ENCODE data around the gene ABCC4. TPM values are rescaled to one million over a fixed set of nuclear protein-coding genes. Genes with fewer than 3 reads are reported as not detected.

The ABCC4 gene
- total RNA-seq, 1 experiment from 2014 or later = 9.4 TPM

DNA sequence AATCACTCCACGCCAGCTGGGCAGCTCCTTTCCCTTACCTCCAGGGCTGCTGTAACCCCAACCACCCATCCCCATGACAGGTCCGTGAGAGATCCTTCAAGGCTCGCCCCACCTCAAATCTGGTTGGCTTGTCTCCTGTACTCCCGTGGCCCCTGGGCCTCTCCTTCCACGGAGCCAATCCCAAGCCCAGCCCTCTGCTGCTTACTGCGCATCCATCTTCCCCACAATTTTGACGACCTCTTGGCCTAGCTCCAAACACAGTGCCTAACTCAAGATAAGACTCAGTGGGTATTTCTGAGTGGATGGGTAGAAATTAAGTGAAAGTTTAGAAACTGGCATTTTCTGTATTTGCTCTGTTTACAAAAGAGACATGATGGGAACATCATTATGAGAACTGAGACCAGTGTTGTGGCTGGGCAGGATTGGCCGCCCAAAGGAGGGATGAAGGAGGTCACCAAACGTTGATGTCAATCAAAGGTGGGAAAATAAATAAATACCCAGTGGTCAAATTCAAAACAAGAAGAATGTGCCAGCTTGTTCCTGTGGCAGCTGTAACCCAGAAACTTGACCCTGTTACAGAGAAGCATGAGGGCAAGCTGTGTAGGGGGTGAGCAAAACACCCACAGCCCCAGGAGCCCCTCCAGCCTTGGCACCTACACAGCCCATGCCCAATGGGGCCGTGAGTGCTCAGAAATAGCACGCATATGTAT lies 162.2 kb downstream of the ABCC4 start:
- Histone ChIP-seq H3K27me3 (no peaks in the 10 kb centered on the region), H3K36me3 (peaks cover 3% of the 10 kb centered on the region), H3K9me3 (no peaks in the 10 kb centered on the region), H3K4me3 (no peak overlapping the region)
- no peak for DNase-seq

DNA sequence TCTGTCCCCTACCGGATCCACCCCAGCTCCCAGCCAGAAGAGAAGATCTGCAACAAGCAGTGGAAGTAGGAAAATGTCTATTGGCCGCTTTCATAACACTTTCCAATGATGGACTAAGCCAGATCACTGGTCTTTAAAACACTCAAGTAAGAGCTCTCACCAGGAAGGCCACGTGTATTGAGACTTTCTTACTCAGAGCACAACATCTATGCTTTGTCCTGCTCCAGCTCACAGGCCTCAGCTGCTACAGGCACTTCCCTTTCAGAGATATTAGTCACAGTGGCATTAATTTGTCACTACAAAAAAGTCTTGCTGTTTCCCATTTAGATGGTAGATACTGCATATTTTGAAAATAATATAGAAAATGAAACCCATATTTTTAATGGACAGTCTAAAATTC lies 164.2 kb downstream of the ABCC4 start:
- DNase-seq = no peak
- H3K36me3 ChIP-seq = peaks cover 3% of the 10 kb centered on the region
- H3K9me3 ChIP-seq = no peaks in the 10 kb centered on the region
- H3K4me3 ChIP-seq = no peak overlapping the region
- H3K27me3 ChIP-seq = no peaks in the 10 kb centered on the region

DNA sequence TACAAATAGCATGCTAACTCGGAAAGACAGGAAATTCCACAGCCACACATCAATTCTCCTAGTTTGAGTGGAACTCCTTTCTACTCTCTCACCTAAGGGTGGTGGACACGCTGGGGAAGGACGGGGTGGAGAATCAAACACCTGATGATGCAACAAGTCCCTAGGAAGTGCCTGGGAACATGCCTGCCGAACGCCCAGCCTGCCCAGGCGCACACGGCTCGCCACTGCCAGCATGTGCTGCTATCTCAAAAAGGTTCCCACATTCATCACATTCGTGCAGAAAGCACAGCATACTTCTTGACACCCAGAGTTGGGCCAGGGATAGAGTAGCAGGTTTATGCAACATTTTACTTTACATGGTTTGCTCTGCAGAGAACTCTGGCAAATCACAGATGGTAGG lies 164.6 kb downstream of the ABCC4 start:
- peaks cover 3% of the 10 kb centered on the region for H3K36me3 ChIP-seq
- DNase-seq = no peak
- H3K27me3 ChIP-seq = no peaks in the 10 kb centered on the region
- H3K9me3 ChIP-seq = no peaks in the 10 kb centered on the region
- no peak overlapping the region for H3K4me3 ChIP-seq

DNA sequence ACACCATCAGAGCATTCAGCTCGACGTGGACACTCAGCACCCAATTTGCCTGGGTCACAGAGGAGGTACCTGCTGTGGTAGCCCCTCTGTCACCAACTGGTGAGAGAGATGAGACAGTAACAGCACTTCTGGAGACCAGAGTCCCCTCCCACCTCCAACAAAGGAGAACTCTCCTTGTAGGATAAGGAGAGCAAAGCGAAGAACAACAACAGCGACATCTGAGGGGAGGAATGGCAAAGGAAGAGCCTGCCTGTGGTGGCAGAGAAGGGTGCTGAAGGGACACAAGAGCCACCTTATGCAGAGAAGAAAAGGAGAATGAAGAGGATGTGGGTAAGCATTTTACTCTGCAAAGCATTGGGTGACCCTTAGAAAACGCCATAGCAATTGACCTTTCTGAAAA lies 167.8 kb downstream of the ABCC4 start:
- Histone ChIP-seq H3K9me3 (no peaks in the 10 kb centered on the region), H3K4me3 (no peak overlapping the region), H3K36me3 (no peaks in the 10 kb centered on the region), H3K27me3 (no peaks in the 10 kb centered on the region)
- DNase-seq = no peak

DNA sequence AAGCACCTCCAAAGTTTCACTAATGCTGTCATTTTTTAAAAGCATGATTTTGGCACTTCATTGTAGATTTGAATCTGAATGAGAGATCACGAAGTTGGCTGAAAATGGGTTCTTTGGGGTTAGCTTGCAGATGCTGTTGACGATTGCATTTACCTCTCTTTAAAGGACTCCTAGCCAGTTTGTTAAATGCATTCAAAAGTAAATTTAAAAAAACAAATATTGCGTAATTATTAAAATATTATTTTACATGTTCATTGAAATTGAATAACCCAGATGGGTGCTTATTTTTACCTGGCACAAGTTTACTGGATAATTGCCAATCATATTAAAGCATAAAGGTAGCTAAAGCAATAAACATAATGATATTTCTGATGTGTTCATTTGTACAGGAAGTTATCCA lies 172.2 kb downstream of the ABCC4 start:
- no peaks in the 10 kb centered on the region for H3K27me3 ChIP-seq
- no peaks in the 10 kb centered on the region for H3K36me3 ChIP-seq
- H3K4me3 ChIP-seq = no peak overlapping the region
- H3K9me3 ChIP-seq = no peaks in the 10 kb centered on the region
- no peak for DNase-seq

DNA sequence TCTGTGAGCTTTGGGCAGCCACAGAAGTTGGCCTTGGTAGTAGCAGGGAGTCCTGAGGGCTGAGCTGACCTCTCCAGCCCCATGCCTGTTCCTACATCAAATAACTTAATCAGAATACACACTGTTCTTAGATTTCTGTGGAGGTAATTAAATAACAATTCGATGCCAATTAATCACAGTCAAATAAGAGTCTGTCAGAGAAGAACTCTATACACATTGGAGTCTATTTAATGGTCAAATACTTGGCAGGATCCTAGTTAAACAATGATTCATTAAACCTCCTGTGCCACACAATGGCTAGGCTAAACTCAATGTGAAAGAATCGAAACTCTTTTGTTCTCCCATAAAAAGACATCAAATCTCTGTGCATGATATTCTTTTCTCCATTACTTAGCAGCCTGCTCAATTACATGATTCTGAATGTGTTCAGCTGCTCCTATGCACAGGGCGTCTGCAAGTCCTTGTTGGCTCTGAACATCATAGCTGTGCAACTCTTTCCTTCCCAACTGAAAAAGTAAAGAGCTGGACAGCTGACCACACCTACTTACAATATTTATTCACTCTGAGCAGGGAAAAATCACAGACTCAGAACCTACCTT lies 173.1 kb downstream of the ABCC4 start:
- H3K36me3 ChIP-seq = no peaks in the 10 kb centered on the region
- DNase-seq = no peak
- no peaks in the 10 kb centered on the region for H3K9me3 ChIP-seq
- no peak overlapping the region for H3K4me3 ChIP-seq
- H3K27me3 ChIP-seq = no peaks in the 10 kb centered on the region

DNA sequence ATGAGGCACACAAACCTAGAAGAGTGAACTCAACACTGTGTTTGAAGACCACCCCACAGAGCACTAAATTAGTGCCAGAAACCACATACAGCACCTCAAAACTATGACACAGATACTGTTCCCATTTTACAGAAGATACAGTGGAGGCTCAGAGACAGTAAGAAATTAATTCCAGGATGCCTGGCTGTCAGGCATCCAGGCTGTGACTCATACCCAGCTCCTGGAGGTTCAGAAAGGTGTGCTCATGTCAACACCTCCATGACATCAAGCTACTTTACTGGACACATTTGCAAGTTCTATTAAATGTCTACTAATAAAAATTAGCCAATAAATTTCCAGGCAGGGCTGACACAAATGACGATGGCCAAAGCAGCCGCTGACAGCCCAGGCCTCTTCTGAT lies 176.3 kb downstream of the ABCC4 start:
- H3K4me3 ChIP-seq = no peak overlapping the region
- no peaks in the 10 kb centered on the region for H3K27me3 ChIP-seq
- H3K9me3 ChIP-seq = no peaks in the 10 kb centered on the region
- no peaks in the 10 kb centered on the region for H3K36me3 ChIP-seq
- no peak for DNase-seq

DNA sequence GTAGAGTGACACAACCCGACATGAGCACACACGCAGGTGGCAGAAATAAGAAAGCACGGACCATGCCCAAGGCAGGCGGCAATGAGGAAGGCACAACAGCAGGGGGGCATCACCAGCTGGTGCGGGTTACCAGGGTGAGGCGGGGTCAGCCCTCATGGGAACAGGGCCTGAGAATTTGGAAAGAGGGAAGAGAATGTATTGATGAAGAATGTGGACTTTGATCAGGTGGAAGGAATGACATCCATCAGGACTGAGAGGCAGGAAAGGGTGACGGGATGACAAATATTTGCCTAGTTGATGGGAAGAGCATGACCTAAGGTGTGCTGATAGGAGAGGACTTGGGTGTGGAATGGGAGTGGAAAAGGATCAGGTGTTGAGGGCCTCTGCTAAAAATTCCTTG lies 177.5 kb downstream of the ABCC4 start:
- no peak for DNase-seq
- H3K4me3 ChIP-seq = no peak overlapping the region
- H3K9me3 ChIP-seq = no peaks in the 10 kb centered on the region
- no peaks in the 10 kb centered on the region; the same call in 1 of the 2 replicates for H3K36me3 ChIP-seq
- H3K27me3 ChIP-seq = no peaks in the 10 kb centered on the region

DNA sequence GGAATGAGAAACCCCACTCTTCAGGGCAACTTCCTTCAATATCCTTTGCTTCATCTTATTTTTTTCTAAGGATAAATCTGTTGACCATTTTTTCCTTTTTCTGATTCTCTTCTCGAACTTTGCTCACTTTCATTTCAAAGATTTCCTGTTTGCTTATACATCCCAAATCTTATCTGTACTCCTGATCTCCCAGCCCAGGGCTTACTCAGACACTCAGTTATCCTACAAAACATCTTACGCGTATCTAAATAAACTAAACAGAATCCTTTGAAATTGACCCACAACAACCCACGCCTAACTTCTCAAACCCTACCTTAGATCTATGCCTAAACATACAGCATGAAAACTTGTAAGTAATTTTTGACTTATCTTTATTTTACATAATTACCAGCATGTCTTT lies 179.2 kb downstream of the ABCC4 start:
- H3K27me3 ChIP-seq = no peaks in the 10 kb centered on the region
- H3K4me3 ChIP-seq = no peak overlapping the region
- H3K36me3 ChIP-seq = no peaks in the 10 kb centered on the region; the same call in none of the 2 replicates
- no peak for DNase-seq
- H3K9me3 ChIP-seq = no peaks in the 10 kb centered on the region

DNA sequence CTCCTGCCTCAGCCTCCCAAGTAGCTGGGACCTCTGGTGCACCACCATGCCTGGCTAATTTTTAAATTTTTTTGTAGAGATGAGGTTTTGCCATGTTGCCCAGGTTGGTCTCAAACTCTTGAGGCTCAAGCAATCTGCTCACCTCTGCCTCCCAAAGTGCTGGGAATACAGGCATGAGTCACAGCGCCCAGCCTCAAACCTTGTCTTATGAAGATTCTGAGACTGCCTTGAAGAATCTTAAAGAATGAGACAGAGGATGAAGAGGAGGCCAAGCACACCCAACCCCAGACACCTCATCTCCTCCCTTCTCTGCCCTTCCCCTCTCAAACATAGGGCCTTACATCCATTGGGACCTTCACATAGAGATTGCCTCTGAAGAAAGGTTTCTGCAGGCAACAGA lies 179.7 kb downstream of the ABCC4 start:
- no peaks in the 10 kb centered on the region; the same call in none of the 2 replicates for H3K36me3 ChIP-seq
- H3K9me3 ChIP-seq = no peaks in the 10 kb centered on the region
- H3K27me3 ChIP-seq = no peaks in the 10 kb centered on the region
- no peak overlapping the region for H3K4me3 ChIP-seq
- DNase-seq = no peak

DNA sequence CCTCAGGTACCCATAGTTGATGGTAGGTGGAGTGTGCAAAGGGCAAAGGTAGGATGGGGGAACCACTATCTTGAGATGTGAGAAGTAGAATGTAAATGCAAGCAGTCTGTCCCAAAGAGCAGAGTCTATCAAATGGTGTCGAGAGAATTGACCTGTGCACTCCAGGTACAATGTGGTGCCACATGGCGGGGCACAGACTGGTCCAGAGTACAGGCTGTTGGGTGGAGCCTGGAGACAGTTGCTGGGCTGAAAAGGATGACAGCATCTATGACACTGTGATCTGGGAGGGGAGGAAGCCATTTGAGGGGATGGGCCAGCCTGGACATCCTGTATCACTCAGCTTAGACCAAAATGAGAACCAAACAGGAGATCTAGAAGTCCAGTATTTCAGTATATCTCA lies 180.6 kb downstream of the ABCC4 start:
- H3K27me3 ChIP-seq = no peaks in the 10 kb centered on the region
- H3K9me3 ChIP-seq = no peaks in the 10 kb centered on the region
- no peaks in the 10 kb centered on the region; the same call in none of the 2 replicates for H3K36me3 ChIP-seq
- no peak for DNase-seq
- H3K4me3 ChIP-seq = no peak overlapping the region

DNA sequence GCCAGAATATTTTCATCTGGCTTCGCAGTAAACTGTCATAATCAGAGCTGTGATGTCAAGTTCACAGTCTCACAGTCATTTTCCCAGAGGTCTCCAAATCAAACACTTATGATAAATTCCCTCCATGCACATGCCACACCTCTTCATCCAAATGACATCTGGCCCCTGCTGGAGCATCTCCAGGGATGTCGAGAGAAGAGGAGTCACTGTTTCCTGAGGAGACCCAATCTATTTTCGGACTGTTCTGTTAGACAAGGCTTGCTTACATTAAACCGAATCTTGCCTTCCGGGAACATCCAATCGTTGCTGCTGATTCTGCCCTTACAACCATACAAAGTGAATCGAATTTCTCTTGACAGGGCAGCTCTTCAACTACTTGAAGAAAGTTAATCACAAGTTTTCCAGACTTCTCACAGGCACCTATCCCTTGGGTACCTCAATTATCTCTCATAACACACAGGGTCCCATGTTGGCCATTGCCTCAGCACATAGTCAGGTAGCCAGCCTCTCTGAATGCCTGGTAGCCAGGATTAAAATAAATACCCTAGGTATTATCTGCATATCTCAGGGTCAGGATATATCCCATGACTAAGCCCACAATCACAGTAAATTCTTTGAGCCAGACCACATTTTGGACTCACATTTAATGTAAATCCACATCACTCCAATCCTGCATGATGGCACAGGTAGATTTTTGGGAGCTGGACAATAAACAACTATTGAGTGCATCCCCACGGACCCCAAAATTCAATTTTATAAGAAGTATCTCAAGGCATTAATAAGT lies 182.5 kb downstream of the ABCC4 start:
- Histone ChIP-seq H3K9me3 (no peaks in the 10 kb centered on the region), H3K4me3 (no peak overlapping the region), H3K27me3 (no peaks in the 10 kb centered on the region), H3K36me3 (no peaks in the 10 kb centered on the region; the same call in none of the 2 replicates)
- DNase-seq = no peak

DNA sequence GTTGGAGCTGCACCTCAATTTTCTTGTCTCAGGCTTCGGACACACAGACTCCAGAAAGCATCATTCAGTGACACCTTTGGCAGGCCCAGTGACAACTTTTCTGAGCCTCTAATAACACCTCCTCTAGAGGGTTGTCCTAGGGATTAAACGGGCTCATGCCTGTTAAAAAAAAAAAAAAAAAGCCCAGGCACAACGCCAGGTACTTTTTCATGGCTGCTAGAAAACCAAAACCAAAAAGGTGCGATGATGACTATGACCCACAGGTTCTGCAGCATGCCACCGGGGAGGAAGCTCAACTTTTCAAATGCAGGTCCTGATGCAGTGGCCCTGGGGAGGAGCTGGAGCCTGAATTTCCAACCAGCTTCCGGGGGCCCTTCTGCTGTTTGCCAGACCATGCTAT lies 184.2 kb downstream of the ABCC4 start:
- H3K4me3 ChIP-seq = no peak overlapping the region
- no peaks in the 10 kb centered on the region; the same call in none of the 2 replicates for H3K36me3 ChIP-seq
- no peaks in the 10 kb centered on the region for H3K27me3 ChIP-seq
- no peak for DNase-seq
- H3K9me3 ChIP-seq = no peaks in the 10 kb centered on the region

DNA sequence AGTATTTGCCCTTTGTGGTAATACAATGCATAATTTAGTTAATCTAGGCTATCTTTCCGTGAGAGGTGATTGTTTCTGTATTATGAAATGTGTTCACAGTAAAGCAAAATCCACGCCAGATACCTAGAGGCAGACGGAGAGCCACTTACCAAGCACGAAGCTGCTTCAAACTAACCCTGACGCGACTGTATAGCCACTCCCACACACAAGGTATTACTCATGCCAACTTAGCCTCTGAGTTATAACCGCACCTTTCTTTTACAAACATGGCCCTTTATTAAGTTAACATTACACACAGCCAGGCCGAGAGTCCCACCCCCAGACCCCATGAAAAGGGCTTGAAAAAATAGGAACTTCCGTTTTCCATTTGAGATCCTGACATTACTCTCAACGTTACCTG lies 185.7 kb downstream of the ABCC4 start:
- peaks cover 5% of the 10 kb centered on the region for H3K36me3 ChIP-seq
- H3K27me3 ChIP-seq = no peaks in the 10 kb centered on the region
- H3K9me3 ChIP-seq = no peaks in the 10 kb centered on the region
- H3K4me3 ChIP-seq = no peak overlapping the region
- DNase-seq = no peak

DNA sequence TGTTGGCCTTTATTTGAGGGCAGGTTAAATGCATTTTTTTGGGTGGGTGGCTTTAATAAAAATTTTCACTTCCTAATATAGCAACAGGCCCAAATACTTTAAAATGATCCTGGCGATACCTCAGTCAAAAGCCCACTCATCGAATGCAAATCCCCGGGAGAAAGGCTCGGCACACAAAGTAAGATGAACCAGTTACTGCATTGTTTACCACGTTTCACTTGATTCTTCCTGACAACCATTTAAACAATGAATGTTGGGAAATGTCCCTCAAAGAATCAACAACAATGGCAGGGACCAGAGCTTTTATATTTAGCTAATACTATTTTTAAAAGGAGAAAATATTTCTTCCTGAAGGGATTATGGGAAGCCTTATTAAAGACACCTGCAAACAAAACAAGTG lies 187.7 kb downstream of the ABCC4 start:
- Histone ChIP-seq H3K36me3 (peaks cover 10% of the 10 kb centered on the region), H3K9me3 (no peaks in the 10 kb centered on the region), H3K27me3 (no peaks in the 10 kb centered on the region), H3K4me3 (no peak overlapping the region)
- DNase-seq = no peak

DNA sequence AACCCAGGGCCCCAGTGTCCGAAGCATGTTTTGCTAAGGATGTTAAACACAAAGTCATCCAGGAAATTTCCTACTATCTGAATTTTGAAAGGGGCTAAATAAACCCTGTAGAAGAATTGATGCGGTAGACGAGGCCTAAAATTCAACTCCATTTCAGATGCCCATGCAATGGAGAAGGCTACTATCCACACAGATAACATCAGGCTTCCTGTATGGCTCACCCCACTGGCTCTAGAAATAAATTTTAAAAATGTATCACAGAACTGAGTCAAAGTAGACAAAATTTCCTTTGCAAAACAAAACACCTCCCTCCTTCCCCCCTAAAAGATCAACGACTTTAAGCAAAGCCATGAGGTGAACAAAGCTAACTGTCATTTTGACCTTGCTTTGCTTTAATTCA lies 188.4 kb downstream of the ABCC4 start:
- Histone ChIP-seq H3K36me3 (peaks cover 10% of the 10 kb centered on the region), H3K9me3 (no peaks in the 10 kb centered on the region), H3K4me3 (no peak overlapping the region), H3K27me3 (no peaks in the 10 kb centered on the region)
- no peak for DNase-seq

DNA sequence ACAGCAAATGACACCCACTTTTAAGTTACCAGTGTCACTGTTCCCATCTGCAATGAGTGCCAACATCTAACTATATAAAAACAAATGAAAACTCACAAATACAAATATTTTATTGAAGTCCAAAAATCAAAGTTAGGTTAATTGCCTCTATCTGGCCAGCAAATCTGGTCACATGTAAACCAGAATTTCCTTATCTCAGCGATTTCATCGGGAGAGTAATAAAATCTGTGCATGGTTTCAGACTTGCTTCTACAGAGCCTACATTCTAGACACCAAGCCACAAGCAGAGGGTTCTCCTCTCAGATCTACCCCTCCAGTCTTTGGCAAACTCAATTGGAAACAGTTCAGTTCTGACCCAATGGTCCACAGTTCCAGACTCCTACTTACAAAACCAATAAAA lies 189.6 kb downstream of the ABCC4 start:
- Histone ChIP-seq H3K36me3 (peaks cover 10% of the 10 kb centered on the region), H3K27me3 (no peaks in the 10 kb centered on the region), H3K4me3 (no peak overlapping the region), H3K9me3 (no peaks in the 10 kb centered on the region)
- DNase-seq = no peak

DNA sequence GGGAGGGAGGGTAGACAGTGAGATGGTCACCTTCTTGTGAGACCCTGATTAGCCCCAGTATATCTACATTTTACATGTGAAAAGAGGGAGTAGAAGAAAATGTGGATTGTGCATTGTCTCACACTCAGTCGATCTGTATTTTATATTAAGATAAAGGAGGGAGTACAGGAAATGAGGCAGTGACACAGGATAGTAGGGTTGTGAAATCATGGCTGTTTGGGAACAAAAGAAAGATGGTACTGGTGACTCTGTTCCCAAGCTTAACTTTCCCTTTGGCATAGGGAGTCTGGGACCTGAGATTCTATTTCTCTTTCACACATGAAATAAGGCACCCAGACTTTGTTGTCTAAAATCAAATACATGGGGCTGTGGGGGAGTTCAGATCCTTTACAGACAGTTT lies 194.7 kb downstream of the ABCC4 start:
- no peak for DNase-seq
- no peaks in the 10 kb centered on the region for H3K9me3 ChIP-seq
- no peaks in the 10 kb centered on the region for H3K27me3 ChIP-seq
- no peak overlapping the region for H3K4me3 ChIP-seq
- H3K36me3 ChIP-seq = peaks cover 17% of the 10 kb centered on the region

All from MG63 (cell line).